Liver (tissue), 9 donors: Measurements from ENCODE around the gene ZNF532. TPM values are rescaled to one million over a fixed set of nuclear protein-coding genes. Genes with fewer than 3 reads are reported as not detected.

Experiments used
- DNase-seq: peaks from one replicate; pipeline ENCODE4 v3.0.0-alpha.2; 2017; ENCODE audit warnings: low spot score
- H3K27ac ChIP-seq, 2 donors: one replicate each; pipeline ENCODE4 v1.7.0; 2013; ENCODE audit warnings: inconsistent platforms in 2 of 2, low read length in 2 of 2, control low read depth in 1 of 2, low read depth in 1 of 2, mild to moderate bottlenecking in 1 of 2
- H3K27me3 ChIP-seq, 4 donors: one replicate each; pipeline versions ENCODE4 v1.6.1 to v1.7.0; 2013; ENCODE audit warnings: low read length in 3 of 4, inconsistent platforms in 1 of 4, mild to moderate bottlenecking in 1 of 4, moderate library complexity in 1 of 4; ENCODE audit not compliant: control insufficient read depth in 4 of 4, insufficient read depth in 4 of 4
- H3K36me3 ChIP-seq, 4 donors: one replicate each; pipeline versions ENCODE4 v1.6.1 to v1.7.0; 2013; ENCODE audit warnings: low read length in 3 of 4, mild to moderate bottlenecking in 3 of 4, low read depth in 1 of 4, moderate library complexity in 1 of 4; ENCODE audit not compliant: control insufficient read depth in 4 of 4, insufficient read depth in 3 of 4
- H3K4me1 ChIP-seq, 4 donors: one replicate each; pipeline versions ENCODE4 v1.6.1 to v1.7.0; 2013; ENCODE audit warnings: low read length in 3 of 4, mild to moderate bottlenecking in 3 of 4, moderate library complexity in 1 of 4; ENCODE audit not compliant: control insufficient read depth in 4 of 4, insufficient read depth in 4 of 4
- H3K4me3 ChIP-seq, 3 donors: one replicate each; pipeline versions ENCODE4 v1.6.1 to v1.7.0; 2013; ENCODE audit warnings: low read length in 3 of 3, control low read depth in 1 of 3, low read depth in 1 of 3, mild to moderate bottlenecking in 1 of 3
- H3K9ac ChIP-seq, 2 donors: one replicate each; pipeline ENCODE4 v1.7.0; 2013; ENCODE audit warnings: low read length in 2 of 2, mild to moderate bottlenecking in 2 of 2, moderate library complexity in 2 of 2, control low read depth in 1 of 2, low read depth in 1 of 2
- H3K9me3 ChIP-seq, 4 donors: one replicate each; pipeline versions ENCODE4 v1.6.1 to v1.7.0; 2013; ENCODE audit warnings: low read length in 3 of 4; ENCODE audit not compliant: control insufficient read depth in 4 of 4
- EGR1 ChIP-seq, 2 donors: IDR thresholded peaks; 2 replicates each; pipeline ENCODE4 v1.6.1; 2016 to 2018; ENCODE audit warnings: antibody characterized with exemption in 2 of 2, low read depth in 2 of 2
- FOXA1 ChIP-seq: IDR thresholded peaks from 2 replicates; pipeline ENCODE4 v1.6.1; 2016; ENCODE audit warnings: antibody characterized with exemption
- FOXA2 ChIP-seq: IDR thresholded peaks from 2 replicates; pipeline ENCODE4 v1.6.1; 2016; ENCODE audit warnings: antibody characterized with exemption
- GABPA ChIP-seq, 2 donors: IDR thresholded peaks in 1 of 2; conservative IDR thresholded peaks in 1 of 2; 2 replicates each; pipeline ENCODE4 v1.6.1; 2016; ENCODE audit warnings: antibody characterized with exemption in 2 of 2, mild to moderate bottlenecking in 1 of 2, moderate library complexity in 1 of 2
- HNF4A ChIP-seq, 2 donors: conservative IDR thresholded peaks; 2 replicates each; pipeline ENCODE4 v1.6.1; 2016; ENCODE audit warnings: antibody characterized with exemption in 2 of 2, mild to moderate bottlenecking in 2 of 2
- HNF4G ChIP-seq: IDR thresholded peaks from 2 replicates; pipeline ENCODE4 v1.6.1; 2016; ENCODE audit warnings: antibody characterized with exemption
- JUND ChIP-seq, 2 donors: IDR thresholded peaks; 2 replicates each; pipeline ENCODE4 v1.6.1; 2016; ENCODE audit warnings: antibody characterized with exemption in 2 of 2
- MAX ChIP-seq: IDR thresholded peaks from 2 replicates; pipeline ENCODE4 v1.6.1; 2016; ENCODE audit warnings: antibody characterized with exemption
- NR2F2 ChIP-seq: IDR thresholded peaks from 2 replicates; pipeline ENCODE4 v1.6.1; 2016; ENCODE audit warnings: antibody characterized with exemption
- RAD21 ChIP-seq, 2 donors: IDR thresholded peaks; 2 replicates each; pipeline ENCODE4 v1.6.1; 2016; ENCODE audit warnings: antibody characterized with exemption in 2 of 2, mild to moderate bottlenecking in 2 of 2
- RXRA ChIP-seq, 2 donors: IDR thresholded peaks; 2 replicates each; pipeline ENCODE4 v1.6.1; 2017 to 2018; ENCODE audit warnings: antibody characterized with exemption in 2 of 2, mild to moderate bottlenecking in 1 of 2
- SP1 ChIP-seq: IDR thresholded peaks from 2 replicates; pipeline ENCODE4 v1.6.1; 2018; ENCODE audit warnings: antibody characterized with exemption, mild to moderate bottlenecking
- TAF1 ChIP-seq: conservative IDR thresholded peaks from 2 replicates; pipeline ENCODE4 v1.6.1; 2016; ENCODE audit warnings: antibody characterized with exemption, mild to moderate bottlenecking
- YY1 ChIP-seq: IDR thresholded peaks from 2 replicates; pipeline ENCODE4 v1.6.1; 2016; ENCODE audit warnings: antibody characterized with exemption, mild to moderate bottlenecking
- WGBS: extraction: QIAGEN DNeasy Blood & Tissue Kit; methylation state at CpG from one replicate; pipeline ENCODE4 v1.1.7; 2013; 5-methylcytosine and 5-hydroxymethylcytosine counted together
- polyA plus RNA-seq, 2 donors: library from polyadenylated mRNA; stranded (reverse) in 1 of 2; unstranded in 1 of 2; fragments of 200-250 nt in 1 of 2; fragments of >200 nt in 1 of 2; fragmentation: Nextera tagmentation in 1 of 2; extraction: Ambion mirVana in 1 of 2; gene quantifications; one replicate each; pipeline versions ENCODE4 v1.2.1 to v1.2.3, GENCODE V29; 2013 to 2015
- total RNA-seq, 2 donors: library from RNA; depleted of rRNA; stranded (reverse); fragments of >200 nt; gene quantifications; one replicate each; pipeline ENCODE4 v1.2.3, GENCODE V29; 2014
- TF ChIP-seq, protein P1 (sequence below): fragments of 150-350 bp; IDR thresholded peaks from 2 replicates; pipeline ENCODE4 v1.5.1; 2017; ENCODE audit warnings: improper control_type of control experiment, low read depth, low read length; ENCODE audit not compliant: missing input control
- TF ChIP-seq, protein P2 (sequence below): IDR thresholded peaks from 2 replicates; pipeline ENCODE4 v1.6.1; 2016; ENCODE audit warnings: antibody characterized with exemption
- TF ChIP-seq, protein P3 (sequence below): IDR thresholded peaks from 2 replicates; pipeline ENCODE4 v1.6.1; 2016; ENCODE audit warnings: antibody characterized with exemption, mild to moderate bottlenecking
- donor health status: healthy.
- donor health status: healthy.
- donor health status: healthy.
- donor health status: healthy.
- donor health status: healthy.

ZNF532 gene
- total and polyA plus RNA-seq, 4 donors = 0.68 to 5.6 (median 2.5) TPM

GRCh38 chr18:58937071-58937886, 72.6 kb downstream of the ZNF532 start (continued):
- TF ChIP-seq, protein P1, sequence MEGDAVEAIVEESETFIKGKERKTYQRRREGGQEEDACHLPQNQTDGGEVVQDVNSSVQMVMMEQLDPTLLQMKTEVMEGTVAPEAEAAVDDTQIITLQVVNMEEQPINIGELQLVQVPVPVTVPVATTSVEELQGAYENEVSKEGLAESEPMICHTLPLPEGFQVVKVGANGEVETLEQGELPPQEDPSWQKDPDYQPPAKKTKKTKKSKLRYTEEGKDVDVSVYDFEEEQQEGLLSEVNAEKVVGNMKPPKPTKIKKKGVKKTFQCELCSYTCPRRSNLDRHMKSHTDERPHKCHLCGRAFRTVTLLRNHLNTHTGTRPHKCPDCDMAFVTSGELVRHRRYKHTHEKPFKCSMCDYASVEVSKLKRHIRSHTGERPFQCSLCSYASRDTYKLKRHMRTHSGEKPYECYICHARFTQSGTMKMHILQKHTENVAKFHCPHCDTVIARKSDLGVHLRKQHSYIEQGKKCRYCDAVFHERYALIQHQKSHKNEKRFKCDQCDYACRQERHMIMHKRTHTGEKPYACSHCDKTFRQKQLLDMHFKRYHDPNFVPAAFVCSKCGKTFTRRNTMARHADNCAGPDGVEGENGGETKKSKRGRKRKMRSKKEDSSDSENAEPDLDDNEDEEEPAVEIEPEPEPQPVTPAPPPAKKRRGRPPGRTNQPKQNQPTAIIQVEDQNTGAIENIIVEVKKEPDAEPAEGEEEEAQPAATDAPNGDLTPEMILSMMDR = no peak
- TF ChIP-seq NR2F2 (no peak), RAD21 (IDR thresholded peaks at IDR 0.05) (no peak)

DNA sequence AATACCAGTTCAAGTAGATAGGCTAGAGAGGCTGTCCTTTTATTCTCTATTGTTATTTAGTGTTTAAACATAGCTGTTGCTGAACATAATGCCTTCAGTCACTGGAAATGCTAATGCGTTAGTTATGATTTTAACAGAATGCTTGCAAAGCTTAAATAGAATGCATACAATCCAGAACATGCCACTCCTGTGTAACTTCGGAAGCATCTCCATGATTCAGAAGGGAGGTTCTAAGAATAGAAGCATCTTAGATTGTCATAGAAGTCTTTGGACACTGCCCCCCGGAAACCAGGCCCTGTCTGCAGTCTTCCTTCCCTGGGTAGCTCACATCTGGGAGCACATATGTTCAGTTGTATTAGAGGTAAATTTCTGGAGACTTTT, 73.2 kb downstream of the ZNF532 start:
- Histone ChIP-seq H3K9ac (no peak overlapping the region), H3K36me3 (no peaks in the 10 kb centered on the region), H3K9me3 (no peaks in the 10 kb centered on the region), H3K4me1 (peaks cover 2 to 6% (median 2%) of the 10 kb centered on the region in 4 donors), H3K4me3 (no peak overlapping the region), H3K27me3 (no peaks in the 10 kb centered on the region), H3K27ac (no peak overlapping the region)
- TF ChIP-seq HNF4G (no peak), HNF4A (conservative IDR thresholded peaks at IDR 0.05) (no peak), YY1 (no peak)
- DNase-seq = no peak
- WGBS = 85% methylated on average over 3 of the region's 3 CpGs

DNA sequence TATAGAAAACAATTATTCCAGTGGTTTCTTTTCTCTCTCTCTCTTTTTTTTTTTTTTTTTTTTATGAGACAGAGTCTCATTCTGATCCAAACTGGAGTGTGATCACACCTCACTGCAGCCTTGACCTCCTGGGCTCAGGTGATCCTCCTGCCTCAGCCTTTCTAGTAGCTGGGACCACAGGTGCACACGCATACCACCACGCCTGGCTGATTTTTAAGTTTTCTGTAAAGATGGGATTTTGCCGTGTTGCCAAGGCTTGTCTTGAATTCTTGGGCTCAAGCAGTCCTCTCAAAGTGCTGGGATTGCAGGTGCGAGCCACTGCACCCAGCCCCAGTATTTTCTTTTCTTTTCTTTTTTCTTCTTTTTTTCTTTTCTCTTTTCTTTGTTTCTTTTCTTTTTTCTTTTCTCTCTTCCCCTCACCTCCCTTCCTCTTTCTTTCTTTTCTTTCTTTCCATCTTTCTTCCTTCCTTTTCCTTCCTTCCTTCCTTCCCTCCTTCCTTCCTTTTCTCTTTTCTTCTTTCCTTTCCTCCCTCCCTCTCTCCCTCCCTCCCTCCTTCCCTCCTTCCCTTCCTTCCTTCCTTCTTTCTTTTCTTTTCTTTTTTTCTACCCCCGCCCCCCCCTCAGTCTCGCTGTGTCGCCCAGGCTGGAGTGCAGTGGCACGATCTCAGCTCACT, 76.9 kb downstream of the ZNF532 start:
- H3K27ac ChIP-seq = no peak overlapping the region
- H3K4me1 ChIP-seq = peaks cover 2 to 6% (median 3%) of the 10 kb centered on the region in 4 donors
- H3K9me3 ChIP-seq = no peaks in the 10 kb centered on the region
- H3K9ac ChIP-seq = no peak overlapping the region
- H3K27me3 ChIP-seq = no peaks in the 10 kb centered on the region
- TF ChIP-seq RAD21 (IDR thresholded peaks at IDR 0.05) (no peak), TAF1 (no peak), EGR1 (IDR thresholded peaks at IDR 0.05; ENCODE audit: low read depth in 2 of 2) (no peak), YY1 (no peak), MAX (no peak), FOXA2 (no peak), SP1 (no peak), HNF4A (conservative IDR thresholded peaks at IDR 0.05) (no peak), FOXA1 (no peak), JUND (IDR thresholded peaks at IDR 0.05) (no peak), GABPA (IDR thresholded peaks at IDR 0.05 in 1 of 2, conservative IDR thresholded peaks at IDR 0.05 in 1 of 2) (no peak), RXRA (IDR thresholded peaks at IDR 0.05) (no peak), NR2F2 (no peak)
- TF ChIP-seq, protein P2, sequence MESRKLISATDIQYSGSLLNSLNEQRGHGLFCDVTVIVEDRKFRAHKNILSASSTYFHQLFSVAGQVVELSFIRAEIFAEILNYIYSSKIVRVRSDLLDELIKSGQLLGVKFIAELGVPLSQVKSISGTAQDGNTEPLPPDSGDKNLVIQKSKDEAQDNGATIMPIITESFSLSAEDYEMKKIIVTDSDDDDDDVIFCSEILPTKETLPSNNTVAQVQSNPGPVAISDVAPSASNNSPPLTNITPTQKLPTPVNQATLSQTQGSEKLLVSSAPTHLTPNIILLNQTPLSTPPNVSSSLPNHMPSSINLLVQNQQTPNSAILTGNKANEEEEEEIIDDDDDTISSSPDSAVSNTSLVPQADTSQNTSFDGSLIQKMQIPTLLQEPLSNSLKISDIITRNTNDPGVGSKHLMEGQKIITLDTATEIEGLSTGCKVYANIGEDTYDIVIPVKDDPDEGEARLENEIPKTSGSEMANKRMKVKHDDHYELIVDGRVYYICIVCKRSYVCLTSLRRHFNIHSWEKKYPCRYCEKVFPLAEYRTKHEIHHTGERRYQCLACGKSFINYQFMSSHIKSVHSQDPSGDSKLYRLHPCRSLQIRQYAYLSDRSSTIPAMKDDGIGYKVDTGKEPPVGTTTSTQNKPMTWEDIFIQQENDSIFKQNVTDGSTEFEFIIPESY = no peak
- TF ChIP-seq, protein P3, sequence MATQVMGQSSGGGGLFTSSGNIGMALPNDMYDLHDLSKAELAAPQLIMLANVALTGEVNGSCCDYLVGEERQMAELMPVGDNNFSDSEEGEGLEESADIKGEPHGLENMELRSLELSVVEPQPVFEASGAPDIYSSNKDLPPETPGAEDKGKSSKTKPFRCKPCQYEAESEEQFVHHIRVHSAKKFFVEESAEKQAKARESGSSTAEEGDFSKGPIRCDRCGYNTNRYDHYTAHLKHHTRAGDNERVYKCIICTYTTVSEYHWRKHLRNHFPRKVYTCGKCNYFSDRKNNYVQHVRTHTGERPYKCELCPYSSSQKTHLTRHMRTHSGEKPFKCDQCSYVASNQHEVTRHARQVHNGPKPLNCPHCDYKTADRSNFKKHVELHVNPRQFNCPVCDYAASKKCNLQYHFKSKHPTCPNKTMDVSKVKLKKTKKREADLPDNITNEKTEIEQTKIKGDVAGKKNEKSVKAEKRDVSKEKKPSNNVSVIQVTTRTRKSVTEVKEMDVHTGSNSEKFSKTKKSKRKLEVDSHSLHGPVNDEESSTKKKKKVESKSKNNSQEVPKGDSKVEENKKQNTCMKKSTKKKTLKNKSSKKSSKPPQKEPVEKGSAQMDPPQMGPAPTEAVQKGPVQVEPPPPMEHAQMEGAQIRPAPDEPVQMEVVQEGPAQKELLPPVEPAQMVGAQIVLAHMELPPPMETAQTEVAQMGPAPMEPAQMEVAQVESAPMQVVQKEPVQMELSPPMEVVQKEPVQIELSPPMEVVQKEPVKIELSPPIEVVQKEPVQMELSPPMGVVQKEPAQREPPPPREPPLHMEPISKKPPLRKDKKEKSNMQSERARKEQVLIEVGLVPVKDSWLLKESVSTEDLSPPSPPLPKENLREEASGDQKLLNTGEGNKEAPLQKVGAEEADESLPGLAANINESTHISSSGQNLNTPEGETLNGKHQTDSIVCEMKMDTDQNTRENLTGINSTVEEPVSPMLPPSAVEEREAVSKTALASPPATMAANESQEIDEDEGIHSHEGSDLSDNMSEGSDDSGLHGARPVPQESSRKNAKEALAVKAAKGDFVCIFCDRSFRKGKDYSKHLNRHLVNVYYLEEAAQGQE = no peak
- TF ChIP-seq, protein P1 = no peak
- no peak overlapping the region for H3K4me3 ChIP-seq
- WGBS = 98% methylated on average over 8 of the region's 8 CpGs
- DNase-seq = no peak
- H3K36me3 ChIP-seq = no peaks in the 10 kb centered on the region
